ENCODE data around the gene DPYSL4.

Gene DPYSL4

DNA sequence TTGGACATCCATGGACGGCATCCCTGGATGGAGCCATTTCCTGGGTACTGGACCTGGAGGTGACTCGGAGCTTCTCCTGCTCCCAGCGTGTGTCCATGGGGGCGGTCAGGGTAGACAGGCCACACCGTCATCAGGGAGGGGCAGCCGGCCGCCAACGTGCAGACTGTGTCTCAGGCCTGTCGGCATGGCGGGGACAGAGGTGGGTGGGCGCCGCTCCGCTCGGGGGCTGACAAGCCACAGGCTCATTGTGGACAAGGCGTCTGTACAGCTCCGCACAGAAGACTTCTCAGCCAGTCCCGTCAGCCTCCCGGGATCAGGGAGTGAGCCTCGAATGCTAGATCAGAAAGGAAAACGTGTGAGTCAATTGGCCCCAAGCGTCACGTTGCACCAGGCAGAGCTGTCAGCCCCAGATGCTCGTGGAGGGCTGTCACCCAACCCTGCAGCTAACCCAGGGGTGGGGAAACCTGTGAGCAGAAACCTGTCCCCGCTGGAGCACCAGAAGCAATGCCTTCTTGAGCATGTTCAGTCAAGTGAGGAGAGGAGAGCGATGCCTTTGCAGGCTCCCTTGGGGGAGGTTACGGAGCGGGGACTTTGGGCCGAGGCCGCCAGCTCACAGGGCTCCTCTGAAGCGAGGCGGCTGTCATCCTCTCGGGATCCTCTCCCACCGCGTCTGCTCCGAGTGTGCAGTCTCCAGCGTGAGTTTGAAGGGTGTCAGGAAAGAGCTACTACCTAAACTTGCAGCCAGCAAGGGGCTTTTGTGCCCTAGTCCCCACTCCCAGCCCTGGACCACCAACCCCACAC, 16.0 kb upstream of the DPYSL4 start:
- TF ChIP-seq, protein P1, sequence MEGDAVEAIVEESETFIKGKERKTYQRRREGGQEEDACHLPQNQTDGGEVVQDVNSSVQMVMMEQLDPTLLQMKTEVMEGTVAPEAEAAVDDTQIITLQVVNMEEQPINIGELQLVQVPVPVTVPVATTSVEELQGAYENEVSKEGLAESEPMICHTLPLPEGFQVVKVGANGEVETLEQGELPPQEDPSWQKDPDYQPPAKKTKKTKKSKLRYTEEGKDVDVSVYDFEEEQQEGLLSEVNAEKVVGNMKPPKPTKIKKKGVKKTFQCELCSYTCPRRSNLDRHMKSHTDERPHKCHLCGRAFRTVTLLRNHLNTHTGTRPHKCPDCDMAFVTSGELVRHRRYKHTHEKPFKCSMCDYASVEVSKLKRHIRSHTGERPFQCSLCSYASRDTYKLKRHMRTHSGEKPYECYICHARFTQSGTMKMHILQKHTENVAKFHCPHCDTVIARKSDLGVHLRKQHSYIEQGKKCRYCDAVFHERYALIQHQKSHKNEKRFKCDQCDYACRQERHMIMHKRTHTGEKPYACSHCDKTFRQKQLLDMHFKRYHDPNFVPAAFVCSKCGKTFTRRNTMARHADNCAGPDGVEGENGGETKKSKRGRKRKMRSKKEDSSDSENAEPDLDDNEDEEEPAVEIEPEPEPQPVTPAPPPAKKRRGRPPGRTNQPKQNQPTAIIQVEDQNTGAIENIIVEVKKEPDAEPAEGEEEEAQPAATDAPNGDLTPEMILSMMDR (IDR thresholded peaks at IDR 0.05; ENCODE audit: low read depth, low read length, missing control alignments), result no peak
- no peak for DNase-seq (ENCODE audit: extremely low read depth, low read depth)
- no peak overlapping the region for H3K4me3 ChIP-seq (replicated peaks; ENCODE audit: low read depth, low read length)

DNA sequence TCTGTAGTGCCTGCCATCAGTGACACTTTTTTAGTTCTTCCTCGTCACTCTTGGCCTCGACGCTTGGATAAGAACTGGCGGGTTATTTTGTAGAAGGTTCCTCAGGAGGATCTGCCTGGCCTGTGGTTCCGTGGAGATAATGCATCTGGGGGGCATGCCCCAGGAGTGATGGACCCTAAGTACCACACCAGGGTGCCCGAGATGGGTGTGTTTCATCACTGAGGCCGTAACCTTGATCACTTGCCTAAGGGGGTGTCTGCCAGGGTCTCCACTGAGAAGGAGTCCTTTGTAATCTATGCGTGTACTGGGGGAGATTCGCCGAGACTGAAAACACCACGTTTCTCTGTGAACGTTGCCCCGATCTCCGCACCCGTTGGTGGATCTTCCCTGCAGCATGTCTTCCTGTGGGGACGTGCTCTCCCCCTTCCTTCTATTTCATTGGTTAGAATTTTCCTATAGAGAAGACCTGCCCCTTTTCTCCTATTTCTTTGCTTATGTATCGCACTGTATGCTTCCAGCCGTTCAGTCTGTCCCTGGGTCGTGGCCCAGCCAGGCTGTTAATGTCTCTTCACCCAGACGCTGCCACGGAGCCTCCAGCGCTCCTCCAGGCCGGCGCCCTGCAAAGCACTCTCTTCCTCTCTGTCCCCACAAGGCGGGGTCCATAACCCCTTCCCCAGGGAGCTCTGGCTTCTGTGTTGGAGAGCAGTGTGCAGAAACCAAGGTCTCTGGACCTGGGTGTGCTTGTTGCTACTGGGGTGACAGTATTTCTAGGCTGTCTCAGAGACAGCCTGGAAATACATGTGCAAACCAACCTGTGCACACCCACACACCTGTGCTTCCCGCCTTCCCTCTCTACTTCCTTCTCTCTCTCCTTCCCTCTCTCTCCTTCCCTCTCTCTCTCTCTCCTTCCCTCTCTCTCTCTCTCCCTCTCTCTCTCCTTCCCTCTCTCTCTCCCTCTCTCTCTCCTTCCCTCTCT, 14.4 kb upstream of the DPYSL4 start:
- no peak for DNase-seq (ENCODE audit: extremely low read depth, low read depth)
- TF ChIP-seq, protein P1 (IDR thresholded peaks at IDR 0.05; ENCODE audit: low read depth, low read length, missing control alignments), result no peak
- H3K4me3 ChIP-seq (replicated peaks; ENCODE audit: low read depth, low read length), result no peak overlapping the region

DNA sequence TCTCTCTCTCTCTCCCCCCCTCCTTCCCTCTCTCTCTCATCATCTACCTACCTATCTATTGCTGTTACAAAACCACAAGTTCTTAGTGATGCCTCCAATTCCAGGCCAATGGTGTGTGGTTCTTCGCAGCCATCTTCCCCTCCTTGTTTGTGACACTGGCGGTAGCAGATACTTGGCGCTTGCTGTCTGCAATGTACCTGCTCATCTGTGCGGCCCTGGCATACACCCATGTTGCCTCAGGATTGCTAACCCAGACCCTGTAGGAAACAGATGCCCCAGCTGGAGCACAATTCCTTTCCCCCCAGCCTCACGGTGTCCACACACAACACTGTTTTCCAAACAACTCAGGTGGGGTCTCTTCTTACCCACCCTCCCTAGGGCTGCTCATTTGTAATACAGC, 13.6 kb upstream of the DPYSL4 start:
- H3K4me3 ChIP-seq (replicated peaks; ENCODE audit: low read depth, low read length), result no peak overlapping the region
- no peak for DNase-seq (ENCODE audit: extremely low read depth, low read depth)
- TF ChIP-seq, protein P1 (IDR thresholded peaks at IDR 0.05; ENCODE audit: low read depth, low read length, missing control alignments), result no peak

DNA sequence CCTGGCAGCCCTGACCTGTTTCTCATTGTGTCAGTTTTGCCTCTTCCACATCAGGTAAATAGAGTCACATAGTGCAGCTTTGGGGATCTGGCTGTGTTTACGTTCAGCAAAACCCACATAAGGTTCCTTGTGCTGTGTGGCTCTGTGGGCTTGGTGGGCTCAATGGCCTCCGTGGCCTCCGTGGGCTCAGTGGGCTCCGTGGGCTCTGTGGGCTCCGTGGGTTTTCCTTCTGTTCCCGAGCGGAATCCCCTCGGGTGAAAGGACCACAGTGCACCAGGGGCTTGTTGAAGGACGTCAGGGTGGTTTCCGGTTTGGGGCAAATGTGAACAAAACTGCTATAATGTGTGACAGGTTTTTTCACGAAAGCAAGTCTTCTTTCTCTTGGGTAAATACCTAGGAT, 12.5 kb upstream of the DPYSL4 start:
- no peak overlapping the region for H3K4me3 ChIP-seq (replicated peaks; ENCODE audit: low read depth, low read length)
- TF ChIP-seq, protein P1 (IDR thresholded peaks at IDR 0.05; ENCODE audit: low read depth, low read length, missing control alignments), result no peak
- no peak for DNase-seq (ENCODE audit: extremely low read depth, low read depth)

DNA sequence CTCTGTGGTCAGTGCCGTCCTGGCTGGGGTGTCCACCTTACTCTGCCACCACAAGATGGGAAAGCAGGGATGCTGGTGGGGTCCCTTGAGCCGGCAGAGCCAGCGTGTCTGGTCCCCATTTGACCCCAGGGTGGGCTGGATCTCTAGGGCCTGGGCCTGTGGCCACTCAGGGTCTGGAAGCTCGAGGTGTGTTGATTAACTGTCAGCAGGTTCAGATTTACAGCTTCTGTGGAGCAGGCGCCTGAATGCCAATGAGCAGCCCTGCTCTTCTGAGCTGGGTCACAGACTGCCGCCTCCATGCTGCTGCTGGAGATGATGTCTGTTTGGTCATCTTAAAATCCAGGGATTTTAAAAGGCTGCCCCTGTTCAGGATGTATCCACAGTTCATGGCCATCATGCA, 11.3 kb upstream of the DPYSL4 start:
- TF ChIP-seq, protein P1 (IDR thresholded peaks at IDR 0.05; ENCODE audit: low read depth, low read length, missing control alignments), result no peak
- H3K4me3 ChIP-seq (replicated peaks; ENCODE audit: low read depth, low read length), result no peak overlapping the region
- no peak for DNase-seq (ENCODE audit: extremely low read depth, low read depth)

DNA sequence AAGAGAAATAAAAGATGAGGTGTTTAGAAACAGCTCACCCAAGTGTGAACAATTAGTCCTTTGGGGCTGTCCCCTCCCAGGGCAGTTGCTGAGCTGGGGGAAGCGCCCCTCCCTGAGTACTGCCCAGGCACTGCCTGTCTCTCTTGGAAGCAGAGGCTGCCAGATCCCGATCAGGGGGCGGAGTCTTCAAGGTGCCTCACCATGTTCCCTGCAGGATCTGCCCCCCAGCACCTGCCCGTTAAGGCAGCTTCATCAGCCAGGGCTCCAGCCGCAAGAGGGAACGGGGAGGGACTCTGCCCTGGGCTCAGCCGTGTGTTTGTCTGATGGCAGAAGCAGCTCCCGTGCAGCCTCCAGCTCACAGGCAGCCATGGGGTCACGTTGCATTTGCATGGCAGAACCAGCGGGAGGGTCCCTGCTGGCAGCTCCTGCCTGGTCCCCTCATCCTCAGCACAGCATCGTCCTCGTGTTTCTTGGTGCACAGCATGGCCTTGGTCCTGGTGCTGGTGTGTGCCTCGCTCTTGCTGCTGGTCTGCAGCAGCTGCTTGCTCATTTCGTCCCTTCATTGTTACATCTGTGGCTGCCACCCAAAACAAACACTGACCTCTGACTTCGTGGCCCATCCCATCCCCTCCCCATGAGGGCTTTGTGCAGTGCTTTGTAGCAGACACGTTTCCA, 10.7 kb upstream of the DPYSL4 start:
- no peak for DNase-seq (ENCODE audit: extremely low read depth, low read depth)
- H3K4me3 ChIP-seq (replicated peaks; ENCODE audit: low read depth, low read length), result no peak overlapping the region
- TF ChIP-seq, protein P1 (IDR thresholded peaks at IDR 0.05; ENCODE audit: low read depth, low read length, missing control alignments), result no peak

Measured in HFF-Myc (cell line).